ENCODE measurements around the gene MT1B.

Gene MT1B

GRCh38 chr16:56645838-56646237, 5.8 kb upstream of the MT1B start:
- TF ChIP-seq CTCF (IDR thresholded peaks at IDR 0.05; ENCODE audit: low read depth, low read length): no peak
- peaks cover 43% of the 10 kb centered on the region for H3K27me3 ChIP-seq

GRCh38 chr16:56647641-56648431, 3.9 kb upstream of the MT1B start:
- H3K27me3 ChIP-seq: peaks cover 31% of the 10 kb centered on the region
- H3K36me3 ChIP-seq: no peaks in the 10 kb centered on the region
- H3K9me3 ChIP-seq: no peaks in the 10 kb centered on the region
- no peak for DNase-seq
- TF ChIP-seq CTCF (IDR thresholded peaks at IDR 0.05; ENCODE audit: low read depth, low read length): no peak
- no peaks in the 10 kb centered on the region for H3K4me1 ChIP-seq
- no peak overlapping the region for H3K4me3 ChIP-seq (ENCODE audit: low read depth, low read length)

More at GRCh38 chr16:56645838-56646237, 5.8 kb upstream of the MT1B start:
- Histone ChIP-seq H3K9me3 (no peaks in the 10 kb centered on the region), H3K4me1 (no peaks in the 10 kb centered on the region), H3K36me3 (no peaks in the 10 kb centered on the region), H3K4me3 (ENCODE audit: low read depth, low read length) (no peak overlapping the region)
- no peak for DNase-seq

GRCh38 chr16:56649271-56649670, 2.4 kb upstream of the MT1B start:
- no peaks in the 10 kb centered on the region for H3K4me1 ChIP-seq
- no peaks in the 10 kb centered on the region for H3K9me3 ChIP-seq
- H3K27me3 ChIP-seq: peaks cover 19% of the 10 kb centered on the region
- H3K4me3 ChIP-seq (ENCODE audit: low read depth, low read length): no peak overlapping the region
- no peak for TF ChIP-seq CTCF (IDR thresholded peaks at IDR 0.05; ENCODE audit: low read depth, low read length)
- no peaks in the 10 kb centered on the region for H3K36me3 ChIP-seq
- no peak for DNase-seq

- DNase-seq: no peak
Observed at GRCh38 chr16:56649820-56650219, 1.9 kb upstream of the MT1B start.

GRCh38 chr16:56652600-56652999, 914 bp downstream of the MT1B start:
- H3K27me3 ChIP-seq: peaks cover 3% of the 10 kb centered on the region

More at GRCh38 chr16:56649820-56650219, 1.9 kb upstream of the MT1B start:
- no peaks in the 10 kb centered on the region for H3K4me1 ChIP-seq
- H3K9me3 ChIP-seq: no peaks in the 10 kb centered on the region
- peaks cover 16% of the 10 kb centered on the region for H3K27me3 ChIP-seq
- no peaks in the 10 kb centered on the region for H3K36me3 ChIP-seq
- TF ChIP-seq CTCF (IDR thresholded peaks at IDR 0.05; ENCODE audit: low read depth, low read length): no peak
- no peak overlapping the region for H3K4me3 ChIP-seq (ENCODE audit: low read depth, low read length)

More at GRCh38 chr16:56652600-56652999, 914 bp downstream of the MT1B start:
- Histone ChIP-seq H3K4me3 (ENCODE audit: low read depth, low read length) (no peak overlapping the region), H3K9me3 (no peaks in the 10 kb centered on the region), H3K36me3 (no peaks in the 10 kb centered on the region), H3K4me1 (no peaks in the 10 kb centered on the region)
- no peak for DNase-seq
- no peak for TF ChIP-seq CTCF (IDR thresholded peaks at IDR 0.05; ENCODE audit: low read depth, low read length)
